ENCODE results near the gene TEX55. TPM values are rescaled to one million over a fixed set of nuclear protein-coding genes. Genes with fewer than 3 reads are reported as not detected.
"Not testable (repeated sequence)": the region's sequence is repeated elsewhere in the genome, so short reads cannot be mapped to it uniquely, and the experiment has no call there.

TEX55 gene
- total RNA-seq = not detected

DNA sequence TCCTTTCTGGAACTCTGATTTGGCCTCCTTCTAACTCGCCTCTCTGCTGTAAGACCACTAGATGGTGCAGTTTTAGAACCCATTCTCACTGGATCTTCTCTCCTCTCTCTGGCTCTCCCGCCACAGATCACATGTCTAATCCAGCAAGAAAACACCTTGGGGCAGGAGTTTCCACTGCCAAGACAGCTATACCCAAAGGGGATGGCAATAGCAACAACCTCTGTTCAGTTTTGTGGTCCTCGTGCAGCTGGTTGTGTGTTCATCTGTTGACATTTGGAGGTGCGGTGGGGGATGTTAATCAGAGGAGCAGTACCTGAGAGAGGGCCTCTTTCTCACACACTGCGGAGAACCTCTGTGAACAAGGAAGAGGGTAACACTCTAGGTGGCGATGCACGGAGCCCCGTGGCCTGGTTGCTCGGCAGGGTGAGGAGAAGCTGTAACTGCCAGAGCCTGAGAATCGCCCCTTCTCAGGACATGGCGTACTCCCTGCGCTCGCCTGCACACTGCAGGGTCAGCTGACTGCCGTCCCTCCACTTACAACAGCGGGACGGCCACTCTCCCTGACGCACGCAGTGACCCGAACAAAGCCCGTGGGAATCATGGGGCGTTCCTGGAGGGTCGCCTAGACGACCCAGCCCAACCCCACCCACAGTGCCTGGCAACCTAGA, at the start of gene TEX55:
Gene TEX55 (plus strand): TSS at position 666 of the 668 bp plus-strand sequence. CDS start 25 bp downstream, outside the sequence.
- no peak for FAIRE-seq
- DNase-seq (ENCODE audit: low spot score in 2 of 2) = peak; percentile 23 to 35

DNA sequence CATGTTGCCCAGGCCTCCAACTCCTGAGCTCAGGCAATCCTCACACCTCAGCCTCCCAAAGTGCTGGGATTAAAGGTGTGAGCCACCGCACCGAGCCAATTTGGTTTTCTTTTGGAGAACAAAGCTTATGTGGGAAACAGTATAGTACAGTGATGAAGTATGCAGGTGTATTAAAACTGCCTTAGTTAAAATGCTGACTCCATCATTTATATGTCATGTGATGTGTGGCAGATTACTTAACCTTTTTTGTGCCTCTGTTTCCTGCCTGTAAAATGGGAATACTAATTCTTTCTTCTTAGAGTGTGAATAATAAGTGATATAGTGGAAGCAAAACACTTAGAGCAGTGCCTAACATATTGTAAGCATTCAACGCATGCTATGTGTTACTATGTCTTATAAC, 48.0 kb upstream of the TEX55 start:
- FAIRE-seq = no peak
- DNase-seq (ENCODE audit: low spot score in 2 of 2) = no peak

DNA sequence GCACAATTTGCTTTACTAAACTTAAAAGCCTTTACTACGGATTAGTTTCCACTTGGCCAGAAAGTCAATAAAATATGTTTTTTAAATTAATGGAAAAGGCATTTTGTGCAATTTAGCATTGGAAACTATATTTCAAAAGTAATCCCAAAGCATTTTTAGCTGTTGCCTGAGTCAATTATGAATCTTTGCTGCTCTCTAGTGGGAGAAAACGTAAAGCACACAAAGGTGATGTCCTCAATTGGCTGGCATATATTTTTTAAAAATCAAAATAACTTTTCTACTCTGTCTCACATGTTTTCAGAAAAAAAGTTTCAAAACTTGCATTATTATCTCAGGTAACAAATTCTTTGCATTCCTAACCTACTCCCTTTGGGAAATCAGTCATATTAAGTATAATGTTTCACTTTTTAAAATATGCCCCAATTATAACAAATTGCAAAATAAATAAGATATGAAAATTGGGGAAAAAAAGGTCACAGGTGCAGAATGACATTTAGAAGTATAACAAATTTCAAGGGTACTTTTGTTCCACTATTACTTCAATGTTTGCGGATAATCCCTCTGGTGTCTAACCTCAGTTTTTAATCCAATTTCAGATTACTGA, 47.2 kb upstream of the TEX55 start:
- FAIRE-seq (peak; percentile 95), DNase-seq (ENCODE audit: low spot score in 2 of 2) (peak; percentile 19 to 21)

DNA sequence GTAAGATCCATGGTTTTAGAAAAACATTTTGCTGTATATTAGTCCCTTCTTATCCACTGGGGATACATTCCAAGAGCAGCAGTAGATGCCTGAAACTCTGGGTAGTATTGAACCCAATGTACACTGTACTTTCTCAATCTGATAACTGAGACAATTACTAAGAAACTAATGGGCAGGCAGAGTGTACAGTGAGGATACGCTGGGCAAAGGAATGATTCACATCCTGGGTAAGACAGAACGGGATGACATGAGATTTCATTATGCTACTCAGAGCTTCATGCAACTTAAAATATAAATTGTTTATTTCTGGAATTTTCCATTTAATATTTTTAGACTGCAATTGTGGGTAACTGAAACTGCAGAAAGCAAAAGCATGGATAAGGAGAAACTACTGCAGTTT, 46.2 kb upstream of the TEX55 start:
- no peak for FAIRE-seq

DNA sequence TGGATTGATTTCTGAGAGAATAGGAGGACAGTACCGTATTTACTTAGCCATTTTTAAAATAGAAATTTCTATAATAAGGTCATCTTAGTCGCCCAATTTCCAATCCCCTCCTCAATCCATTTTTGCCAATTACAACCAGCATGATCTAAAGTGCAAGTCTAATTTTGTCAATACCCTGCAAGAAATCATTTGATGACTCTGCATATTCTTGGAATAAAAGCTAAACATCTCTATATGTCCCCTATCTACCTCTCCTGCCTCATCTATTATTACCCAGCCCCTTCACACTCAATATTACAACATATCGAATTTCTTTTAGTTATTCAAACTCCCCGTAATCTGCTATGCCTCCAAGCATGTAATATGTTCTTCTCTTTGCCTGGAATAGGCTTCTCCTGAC, 41.9 kb upstream of the TEX55 start:
- DNase-seq (ENCODE audit: low spot score in 2 of 2) (no peak), FAIRE-seq (no peak)

More for the DNA sequence above, 46.2 kb upstream of the TEX55 start:
- no peak for DNase-seq (ENCODE audit: low spot score in 2 of 2)

DNA sequence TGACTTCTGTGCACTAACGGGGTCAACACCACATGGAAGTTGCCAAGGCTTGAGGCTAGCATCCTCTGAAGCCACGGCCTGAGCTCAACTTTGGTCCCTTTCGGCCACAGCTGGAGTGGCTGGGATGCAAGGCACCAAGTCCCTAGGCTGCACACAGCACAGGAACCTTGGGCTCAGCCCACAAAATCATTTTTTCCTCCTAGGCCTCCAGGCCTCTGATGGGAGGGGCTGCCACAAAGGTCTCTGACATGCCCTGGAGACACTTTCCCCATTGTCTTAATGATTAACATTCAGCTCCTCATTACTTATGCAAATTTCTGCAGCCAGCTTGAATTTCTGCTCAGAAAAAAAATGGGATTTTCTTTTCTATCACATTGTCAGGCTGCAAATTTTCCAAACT, 27.6 kb upstream of the TEX55 start:
- FAIRE-seq; DNase-seq (ENCODE audit: low spot score in 2 of 2): not testable (repeated sequence)

DNA sequence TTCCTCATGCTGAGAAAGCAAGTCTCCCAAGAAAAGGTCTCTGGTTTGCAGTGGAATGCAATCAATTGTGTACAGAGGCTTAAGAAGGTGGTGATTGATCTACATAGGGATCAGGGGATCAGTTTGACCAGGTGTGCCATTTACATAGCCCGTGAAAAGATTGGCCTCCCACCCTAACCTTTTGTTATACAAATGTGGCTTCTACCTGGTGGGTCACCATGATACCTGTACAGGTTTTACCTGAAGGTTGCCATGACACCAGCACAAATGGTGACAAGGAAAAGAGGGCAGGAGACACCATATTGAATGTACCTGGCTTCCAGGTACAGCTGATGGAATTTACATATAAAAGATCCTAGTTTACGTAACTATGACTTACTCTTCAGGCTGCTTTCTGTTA, 25.5 kb upstream of the TEX55 start:
- FAIRE-seq = no peak
- DNase-seq (ENCODE audit: low spot score in 2 of 2) = no peak

DNA sequence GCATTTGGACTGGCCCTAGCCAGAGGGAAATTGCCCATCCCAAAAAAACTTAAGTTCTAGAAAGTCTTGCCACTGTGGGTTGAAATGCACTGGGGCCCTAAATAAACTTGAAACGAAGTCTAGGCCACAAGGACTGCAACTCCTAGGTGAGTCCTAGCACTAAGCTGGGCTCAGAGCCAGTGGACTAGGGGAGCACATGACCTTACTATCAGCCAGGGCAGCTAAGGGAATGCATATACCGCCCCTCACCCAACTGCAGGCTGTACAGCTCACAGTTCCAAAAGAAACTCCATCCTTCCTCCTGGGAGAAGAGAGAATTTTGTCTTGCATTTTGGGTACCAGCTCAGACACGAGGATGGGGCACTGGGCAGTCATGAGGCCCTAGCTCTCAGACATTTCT, 23.6 kb upstream of the TEX55 start:
- FAIRE-seq (no peak), DNase-seq (ENCODE audit: low spot score in 2 of 2) (no peak)

DNA sequence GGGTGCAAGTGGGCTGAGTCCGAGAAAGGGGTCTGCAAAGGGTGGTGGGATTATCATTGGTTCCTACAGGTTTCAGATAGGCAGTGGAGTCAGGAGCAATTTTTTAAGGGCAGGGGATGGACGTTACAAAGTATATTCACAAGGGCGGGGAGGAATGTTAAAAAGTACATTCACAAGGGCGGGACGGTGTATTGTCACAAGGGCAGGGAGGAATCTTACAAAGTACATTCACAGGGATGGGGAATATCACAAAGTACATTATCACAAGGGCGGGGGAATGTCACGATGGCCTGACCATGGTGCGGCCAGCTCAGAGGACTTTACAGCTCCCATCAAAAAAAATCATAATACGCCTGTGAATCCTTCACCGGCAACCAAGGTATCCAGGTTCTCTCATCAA, 20.6 kb upstream of the TEX55 start:
- DNase-seq (ENCODE audit: low spot score in 2 of 2) = no peak
- FAIRE-seq = no peak

DNA sequence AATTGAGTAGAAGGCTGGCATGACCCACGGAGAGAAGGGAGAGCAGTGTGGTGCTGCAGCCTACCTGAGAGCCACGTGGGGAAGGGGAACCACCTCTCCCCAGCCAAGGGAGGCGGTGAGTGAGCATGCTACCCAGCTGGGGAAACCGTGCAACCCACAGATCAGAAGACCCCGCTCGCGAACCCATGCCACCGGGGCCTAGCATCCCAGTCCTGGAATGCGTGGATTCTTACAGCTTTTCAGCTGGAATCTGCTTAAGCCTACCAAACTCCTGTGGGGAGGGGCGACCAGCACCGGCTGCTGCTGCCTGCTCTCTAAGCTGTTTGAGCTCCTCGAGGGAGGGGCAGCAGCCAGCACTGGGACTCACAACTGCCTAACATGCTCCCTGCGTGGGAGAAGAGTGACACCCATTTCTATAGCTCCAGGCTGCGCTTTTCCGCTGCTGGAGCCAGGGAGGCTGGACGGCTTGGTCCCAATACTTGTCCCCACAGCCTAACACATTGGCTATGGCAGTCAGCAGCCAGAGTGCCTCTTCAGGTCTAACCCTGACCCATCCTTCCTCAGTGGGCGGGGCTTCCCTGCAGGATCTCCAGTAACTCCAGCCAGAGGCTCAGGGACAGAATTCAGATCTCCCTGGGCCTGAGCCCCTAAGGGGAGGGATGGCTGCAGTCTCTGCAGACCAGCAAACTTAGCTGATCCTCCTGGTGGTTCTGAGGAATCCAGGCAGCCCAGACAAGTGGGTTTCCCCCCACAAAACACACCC, 20.0 kb upstream of the TEX55 start:
- no peak for DNase-seq (ENCODE audit: low spot score in 2 of 2)
- no peak for FAIRE-seq

DNA sequence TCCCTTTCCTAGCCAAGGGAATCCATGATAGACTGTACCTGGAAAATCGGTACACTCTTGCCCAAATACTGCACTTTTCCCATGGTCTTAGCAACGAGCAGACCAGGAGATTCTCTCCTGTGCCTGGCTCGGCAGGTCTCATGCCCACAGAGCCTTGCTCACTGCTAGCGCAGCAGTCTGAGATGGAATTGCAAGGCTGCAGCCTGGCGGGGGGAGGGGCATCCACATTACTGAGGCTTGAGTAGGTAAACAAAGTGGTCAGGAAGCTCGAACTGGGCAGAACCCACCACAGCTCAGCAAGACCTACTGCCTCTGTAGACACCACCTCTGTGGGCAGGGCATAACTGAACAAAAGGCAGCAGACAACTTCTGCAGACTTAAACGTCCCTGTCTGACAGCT, 15.7 kb upstream of the TEX55 start:
- not testable (repeated sequence) for DNase-seq (ENCODE audit: low spot score in 2 of 2); FAIRE-seq

DNA sequence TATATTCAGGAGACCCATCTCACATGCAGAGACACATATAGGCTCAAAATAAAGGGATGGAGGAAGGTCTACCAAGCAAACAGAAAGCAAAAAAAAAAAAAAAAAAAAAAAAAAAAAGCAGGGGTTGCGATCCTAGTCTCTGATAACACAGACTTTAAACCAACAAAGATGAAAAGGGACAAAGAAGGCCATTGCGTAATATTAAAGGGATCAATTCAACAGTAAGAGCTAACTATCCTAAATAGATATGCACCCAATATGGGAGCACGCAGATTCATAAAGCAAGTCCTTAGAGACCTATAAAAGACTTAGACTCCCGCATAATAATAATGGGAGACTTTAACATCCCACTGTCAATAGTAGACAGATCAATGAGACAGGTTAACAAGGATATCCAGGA, 13.7 kb upstream of the TEX55 start:
- FAIRE-seq; DNase-seq (ENCODE audit: low spot score in 2 of 2): not testable (repeated sequence)

DNA sequence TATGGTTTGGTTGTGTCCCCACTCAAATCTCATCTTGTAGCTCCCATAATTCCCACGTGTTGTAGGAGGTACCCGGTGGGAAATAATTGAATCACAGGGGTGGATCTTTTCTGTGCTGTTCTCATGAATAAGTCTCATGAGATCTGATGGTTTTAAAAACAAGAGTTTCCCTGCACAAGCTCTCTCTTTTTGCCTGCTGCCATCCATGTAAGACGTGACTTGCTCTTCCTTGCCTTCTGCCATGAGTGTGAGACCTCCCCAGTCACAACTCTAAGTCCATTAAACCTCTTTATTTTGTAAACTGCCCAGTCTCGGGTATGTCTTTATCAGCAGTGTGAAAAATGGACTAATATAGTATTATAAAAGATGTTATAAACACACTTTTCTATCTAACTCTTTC, 6.6 kb upstream of the TEX55 start:
- not testable (repeated sequence) for FAIRE-seq; DNase-seq (ENCODE audit: low spot score in 2 of 2)

DNA sequence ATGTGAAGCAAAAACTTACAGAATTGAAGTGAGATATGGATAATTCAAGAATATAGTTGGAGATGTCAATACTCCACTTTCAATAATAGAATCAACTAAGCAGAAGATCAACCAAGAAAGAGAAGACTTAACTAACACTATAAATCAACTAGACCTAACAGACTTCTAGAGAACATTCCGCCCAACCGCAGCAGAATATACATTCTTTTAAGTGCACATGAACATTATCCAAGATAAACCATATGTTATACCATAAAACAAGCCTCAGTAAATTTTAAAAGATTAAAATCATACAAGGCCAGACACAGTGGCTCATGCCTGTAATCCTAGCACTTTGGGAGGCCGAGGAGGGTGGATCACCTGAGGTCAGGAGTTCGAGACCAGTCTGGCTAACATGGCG, 5.5 kb upstream of the TEX55 start:
- FAIRE-seq (no peak), DNase-seq (ENCODE audit: low spot score in 2 of 2) (no peak)

DNA sequence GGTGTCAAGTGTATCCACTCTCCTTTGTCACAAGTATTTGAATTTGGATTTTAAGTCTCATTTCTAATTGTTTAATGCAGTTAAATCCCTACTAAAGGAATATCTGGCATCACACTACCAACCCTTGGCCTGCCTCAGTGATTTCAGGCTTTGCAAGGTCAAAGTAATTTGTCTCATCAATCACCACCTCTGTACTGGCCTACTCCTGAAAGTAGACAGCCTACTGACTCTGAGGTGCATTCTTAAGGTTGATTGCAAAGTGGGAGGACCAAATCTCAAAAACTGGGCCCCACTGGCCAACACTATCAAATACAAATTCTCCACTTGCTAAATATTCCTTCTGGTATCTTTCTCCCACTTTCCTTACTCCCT, 851 bp upstream of the TEX55 start:
- FAIRE-seq = no peak
- no peak for DNase-seq (ENCODE audit: low spot score in 2 of 2)

DNA sequence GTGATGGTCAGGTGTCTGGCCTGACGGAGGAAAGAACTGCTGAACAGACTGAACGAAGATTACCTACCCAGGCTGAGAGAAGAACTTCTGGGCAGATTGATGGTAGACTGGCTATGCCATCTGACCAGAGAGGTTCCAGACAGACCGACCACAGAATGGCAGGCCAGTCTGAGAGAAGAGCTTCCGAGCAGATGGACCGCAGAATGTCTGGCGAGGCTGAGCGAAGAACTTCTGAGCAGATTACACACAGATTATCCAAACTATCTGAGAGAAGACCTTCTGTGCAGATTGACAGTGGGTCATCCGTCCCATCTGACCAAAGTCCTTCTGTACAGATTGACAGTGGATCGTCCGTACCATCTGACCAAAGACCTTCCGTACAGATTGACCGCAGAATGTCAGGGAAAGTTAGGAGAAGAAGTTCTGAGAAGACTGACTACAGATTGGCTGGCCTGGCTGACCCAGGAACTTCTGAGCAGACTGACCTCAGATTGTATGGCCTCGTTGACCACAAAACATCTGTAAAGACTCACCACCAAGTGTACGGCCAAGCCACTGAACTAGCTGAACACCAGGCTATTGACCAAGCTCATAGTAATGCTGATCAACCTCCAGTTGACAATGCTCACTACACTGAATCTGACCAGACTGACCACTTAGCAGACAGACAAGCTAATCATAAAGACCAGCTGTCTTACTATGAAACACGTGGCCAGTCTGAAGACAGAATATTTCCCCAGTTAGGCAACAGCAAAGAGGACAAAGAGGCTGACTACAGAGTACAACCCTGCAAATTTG, 812 bp downstream of the TEX55 start:
- FAIRE-seq = no peak
- no peak for DNase-seq (ENCODE audit: low spot score in 2 of 2)

DNA sequence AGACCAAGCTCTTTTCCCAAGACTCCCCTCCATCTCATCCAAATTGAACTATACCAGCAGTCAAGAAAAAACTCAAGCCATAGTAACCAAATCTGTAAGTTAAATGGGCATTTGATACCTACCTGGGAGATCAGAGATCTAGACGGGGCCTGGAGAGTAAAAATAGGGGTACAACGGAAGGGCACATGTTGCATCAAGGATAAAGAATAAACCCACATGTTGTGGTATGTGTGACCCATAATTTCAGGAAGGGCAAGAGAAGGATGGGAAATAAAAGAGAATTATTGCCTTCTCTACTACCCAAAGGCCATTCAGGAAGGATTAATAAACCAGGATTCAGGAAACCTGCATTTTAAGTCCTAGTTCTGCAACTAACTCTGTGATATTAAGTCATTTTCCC, 1.5 kb downstream of the TEX55 start:
- FAIRE-seq (no peak), DNase-seq (ENCODE audit: low spot score in 2 of 2) (no peak)

DNA sequence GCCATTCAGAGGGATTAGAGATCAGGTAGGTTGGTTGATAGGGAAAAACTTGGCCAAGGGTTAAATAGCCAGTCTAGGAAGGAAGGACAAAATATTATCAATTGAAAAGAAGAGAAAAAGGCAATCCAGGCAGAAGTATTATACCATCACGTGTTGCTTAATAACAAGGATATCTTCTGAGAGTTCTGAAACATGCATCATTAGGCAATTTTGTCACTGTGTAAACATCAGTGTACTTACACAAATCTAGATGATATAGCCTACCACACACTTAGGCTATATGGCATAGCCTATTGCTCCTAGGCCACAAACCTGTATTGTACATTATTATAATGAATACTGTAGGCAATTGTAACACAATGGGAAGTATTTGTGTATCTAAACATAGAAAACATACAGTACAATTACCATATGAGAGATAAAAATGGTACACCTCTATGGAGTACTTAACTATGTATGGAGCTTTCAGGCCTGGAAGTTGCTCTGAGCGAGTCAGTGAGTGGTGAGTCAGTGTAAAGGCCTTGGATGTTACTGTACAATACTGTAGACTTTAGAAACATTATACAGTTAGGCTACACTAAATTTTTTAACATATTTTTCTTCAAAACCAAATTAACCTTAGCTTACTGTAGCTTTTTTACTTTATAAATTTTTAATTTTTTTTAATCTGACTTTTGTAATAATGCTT, 2.7 kb downstream of the TEX55 start:
- FAIRE-seq = no peak
- DNase-seq (ENCODE audit: low spot score in 2 of 2) = no peak

DNA sequence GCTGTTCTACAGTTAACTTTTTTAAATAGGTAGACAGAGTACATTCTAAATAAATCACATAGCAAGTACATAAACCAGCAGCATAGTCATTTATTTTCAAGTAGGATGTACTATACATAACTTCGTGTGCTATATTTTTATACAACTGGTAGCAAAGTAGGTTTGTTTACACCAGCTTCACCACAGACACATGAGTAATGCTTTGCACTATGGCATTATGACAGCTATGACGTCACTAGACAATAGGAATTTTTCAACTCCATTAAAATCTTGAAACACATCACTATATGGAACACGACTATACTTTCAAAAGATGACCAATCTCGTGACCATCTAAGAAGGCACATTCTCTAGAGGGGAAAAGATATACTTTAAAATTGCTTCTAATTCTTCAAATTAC, 3.5 kb downstream of the TEX55 start:
- FAIRE-seq (no peak), DNase-seq (ENCODE audit: low spot score in 2 of 2) (no peak)

DNA sequence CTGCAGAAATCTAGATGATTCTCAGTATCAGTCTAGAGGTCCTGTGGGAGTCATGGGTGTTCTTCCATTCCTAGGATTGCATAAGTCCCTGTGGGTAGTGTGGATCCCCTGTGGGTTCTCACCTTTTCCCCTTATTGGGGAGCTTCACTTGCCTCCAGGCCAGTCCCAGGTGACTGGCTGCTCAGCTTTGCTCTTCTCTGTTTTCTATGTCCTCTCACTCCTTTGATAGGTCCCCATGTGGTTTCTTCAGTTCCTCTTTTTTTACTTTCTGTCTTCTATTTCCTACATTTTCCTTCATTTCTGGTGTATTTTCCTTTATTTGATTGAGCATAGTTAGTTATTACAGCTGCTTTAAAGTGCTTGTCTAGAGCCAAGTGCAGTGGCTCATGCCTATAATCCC, 10.9 kb downstream of the TEX55 start:
- no peak for FAIRE-seq

More for the DNA sequence above, 10.9 kb downstream of the TEX55 start:
- DNase-seq (ENCODE audit: low spot score in 2 of 2) = no peak
